ENCODE measurements around the gene TCERG1L.
"Not testable (repeated sequence)": the region's sequence is repeated elsewhere in the genome, so short reads cannot be mapped to it uniquely, and the experiment has no call there.

Gene TCERG1L

DNA sequence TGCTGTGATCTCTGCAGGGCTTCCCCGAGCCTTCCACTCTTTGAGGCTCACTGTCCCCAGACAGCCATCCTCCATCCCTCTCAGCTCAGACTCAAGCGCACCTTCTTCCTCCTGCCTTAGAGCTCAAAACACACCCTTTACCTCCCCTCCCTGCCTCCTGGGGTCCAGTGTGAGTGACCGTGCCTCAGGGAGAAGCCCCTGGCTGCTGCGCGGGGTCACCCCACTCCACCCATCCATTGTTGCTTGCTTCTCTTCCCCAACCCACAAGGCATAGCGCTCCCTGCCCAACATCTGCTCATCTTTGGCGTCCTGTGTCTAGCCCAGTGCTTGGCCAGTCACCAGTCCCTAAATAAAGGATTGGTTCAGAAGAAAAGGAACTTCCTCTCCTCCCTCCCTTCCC lies 170.3 kb downstream of the TCERG1L start:
- no peak for DNase-seq

DNA sequence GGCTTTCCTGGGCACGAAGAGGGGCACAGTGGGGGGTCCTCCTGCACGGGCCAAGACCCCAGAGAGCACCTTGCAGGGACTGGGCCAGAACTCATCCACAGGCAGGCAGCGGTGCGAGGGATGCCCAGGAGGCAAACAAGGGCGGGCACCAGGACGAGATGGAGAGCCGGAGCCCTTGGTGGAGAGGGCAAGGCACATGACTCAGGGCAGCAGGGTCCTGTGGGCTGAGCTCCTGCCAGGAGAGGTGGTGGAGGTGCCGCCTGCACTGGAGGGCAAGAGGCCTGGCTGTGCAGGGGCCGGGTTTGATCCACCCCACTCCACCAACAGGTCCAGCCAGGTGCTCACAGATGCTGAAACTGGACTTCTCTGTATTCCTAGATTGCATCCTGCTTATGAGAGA lies 170.9 kb downstream of the TCERG1L start:
- DNase-seq: no peak

DNA sequence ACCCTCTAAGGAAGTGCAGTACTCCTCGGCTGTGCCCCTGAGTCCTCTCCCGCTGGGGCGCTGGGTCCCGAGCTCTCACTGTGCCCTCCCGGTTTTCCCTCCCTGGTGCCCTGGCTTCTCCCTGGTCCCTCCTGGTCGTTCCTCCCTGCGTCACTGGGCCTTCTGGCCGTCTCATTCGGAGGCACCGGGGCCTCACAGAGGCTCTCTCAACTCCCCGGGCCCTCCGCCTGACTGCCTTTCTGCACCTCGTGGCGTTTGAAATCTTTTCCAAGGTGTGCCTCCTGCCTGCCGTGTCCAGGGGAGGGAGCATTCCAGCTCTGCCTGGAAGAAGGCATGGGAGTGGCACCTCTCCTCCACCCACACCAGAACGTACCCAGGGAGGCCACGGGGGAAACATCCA lies 174.3 kb downstream of the TCERG1L start:
- no peak for DNase-seq

DNA sequence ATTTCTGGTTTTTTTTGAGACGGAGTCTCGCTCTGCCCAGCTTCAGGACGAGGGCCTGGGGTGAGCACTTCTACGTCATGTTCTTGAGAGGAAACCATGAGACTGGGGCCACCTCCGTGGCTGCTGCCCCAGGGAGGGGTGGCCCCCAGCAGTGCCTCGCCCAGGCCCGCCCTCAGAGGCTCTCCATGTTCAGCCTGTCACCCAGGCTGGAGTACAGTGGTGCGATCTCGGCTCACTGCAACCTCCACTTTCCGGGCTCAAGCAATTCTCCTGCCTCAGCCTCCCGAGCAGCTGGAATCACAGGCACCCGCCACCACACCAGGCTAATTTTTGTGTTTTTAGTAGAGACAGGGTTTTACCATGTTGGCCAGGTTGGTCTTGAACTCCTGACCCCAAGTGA lies 175.2 kb downstream of the TCERG1L start:
- not testable (repeated sequence) for DNase-seq

DNA sequence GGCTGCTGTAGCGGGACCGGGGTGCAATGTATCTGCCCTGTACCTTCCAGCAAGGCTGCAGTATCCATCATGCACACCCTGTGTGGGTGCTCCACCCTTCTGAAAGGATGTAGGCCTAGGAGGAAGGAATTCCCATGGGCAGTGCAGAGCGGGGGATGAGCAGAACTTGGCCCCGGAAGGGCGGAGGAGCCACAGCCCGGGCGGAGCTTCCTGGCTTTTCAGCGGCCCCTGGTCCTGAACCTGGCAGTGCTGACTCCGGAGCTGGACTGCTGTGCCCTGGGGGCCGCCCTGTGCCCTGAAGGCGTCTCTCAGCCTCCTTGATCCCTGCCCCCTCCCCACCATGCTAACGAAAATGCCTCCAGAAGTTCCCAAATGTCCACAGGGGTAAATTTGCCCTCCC lies 175.8 kb downstream of the TCERG1L start:
- DNase-seq: no peak

DNA sequence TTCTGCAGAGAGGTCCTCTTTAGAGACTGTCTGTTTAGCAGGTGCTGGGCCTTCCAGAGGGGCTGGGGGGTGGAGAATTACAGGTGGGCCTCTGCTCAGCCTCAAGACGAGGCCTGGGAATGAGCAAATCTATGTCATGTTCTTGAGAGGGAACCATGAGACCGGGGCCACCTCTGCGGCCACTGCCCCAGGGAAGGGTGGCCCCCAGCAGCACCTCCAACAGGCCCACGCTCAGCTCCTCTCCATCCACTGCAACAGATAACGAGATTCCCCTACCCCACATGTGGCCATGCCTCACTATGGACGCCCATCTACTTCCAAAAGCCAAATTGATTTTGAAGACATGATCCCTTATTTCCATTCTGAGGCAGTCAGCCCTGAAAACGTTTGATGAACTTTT lies 176.9 kb downstream of the TCERG1L start:
- no peak for DNase-seq

DNA sequence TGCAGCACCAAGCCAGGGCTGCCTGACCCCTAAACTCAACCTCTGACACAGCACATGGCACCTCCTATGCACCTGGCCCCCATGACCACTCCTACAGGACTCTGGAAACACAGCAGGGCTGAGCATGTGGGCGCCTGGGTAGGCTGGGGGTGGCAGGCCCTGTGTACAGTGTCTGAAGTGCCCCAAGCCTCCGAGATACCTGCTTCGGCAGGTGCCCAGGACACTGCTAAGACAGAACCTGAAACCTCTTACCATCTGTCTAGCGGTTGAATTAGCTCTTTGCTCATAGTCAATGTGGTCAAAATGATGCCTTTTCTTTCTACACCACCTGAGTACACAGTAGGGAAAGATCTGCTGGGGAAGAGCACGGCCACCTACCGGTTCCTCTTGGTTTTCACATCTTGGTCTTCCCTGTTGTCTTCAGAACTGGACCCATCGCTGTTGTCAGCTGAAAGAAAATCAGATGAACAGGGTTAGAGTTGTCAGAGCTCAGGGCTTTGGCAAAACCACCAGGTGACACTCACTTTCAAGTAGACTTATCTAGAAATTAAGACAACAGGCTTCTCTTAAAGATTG lies 177.4 kb downstream of the TCERG1L start:
- no peak for DNase-seq

DNA sequence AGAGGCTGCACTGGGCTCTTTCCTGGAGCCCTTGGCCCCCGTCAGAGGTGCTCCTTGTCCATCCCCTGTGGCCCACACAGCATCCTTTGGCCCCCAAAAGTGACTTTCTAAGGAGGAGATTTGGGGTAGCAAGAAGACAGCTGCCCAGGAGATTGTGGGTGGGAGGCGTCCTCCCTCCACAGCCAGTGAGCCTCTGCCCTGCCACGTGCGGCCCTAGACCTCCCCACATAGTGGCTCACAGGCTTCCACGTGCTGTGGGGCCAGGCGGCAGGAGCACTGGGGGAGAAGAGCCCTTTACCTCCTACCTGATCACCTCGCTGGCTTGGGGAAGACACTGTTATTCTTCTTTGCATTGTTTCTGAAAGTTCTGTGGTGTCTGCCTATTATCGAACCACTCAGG lies 178.8 kb downstream of the TCERG1L start:
- no peak for DNase-seq

DNA sequence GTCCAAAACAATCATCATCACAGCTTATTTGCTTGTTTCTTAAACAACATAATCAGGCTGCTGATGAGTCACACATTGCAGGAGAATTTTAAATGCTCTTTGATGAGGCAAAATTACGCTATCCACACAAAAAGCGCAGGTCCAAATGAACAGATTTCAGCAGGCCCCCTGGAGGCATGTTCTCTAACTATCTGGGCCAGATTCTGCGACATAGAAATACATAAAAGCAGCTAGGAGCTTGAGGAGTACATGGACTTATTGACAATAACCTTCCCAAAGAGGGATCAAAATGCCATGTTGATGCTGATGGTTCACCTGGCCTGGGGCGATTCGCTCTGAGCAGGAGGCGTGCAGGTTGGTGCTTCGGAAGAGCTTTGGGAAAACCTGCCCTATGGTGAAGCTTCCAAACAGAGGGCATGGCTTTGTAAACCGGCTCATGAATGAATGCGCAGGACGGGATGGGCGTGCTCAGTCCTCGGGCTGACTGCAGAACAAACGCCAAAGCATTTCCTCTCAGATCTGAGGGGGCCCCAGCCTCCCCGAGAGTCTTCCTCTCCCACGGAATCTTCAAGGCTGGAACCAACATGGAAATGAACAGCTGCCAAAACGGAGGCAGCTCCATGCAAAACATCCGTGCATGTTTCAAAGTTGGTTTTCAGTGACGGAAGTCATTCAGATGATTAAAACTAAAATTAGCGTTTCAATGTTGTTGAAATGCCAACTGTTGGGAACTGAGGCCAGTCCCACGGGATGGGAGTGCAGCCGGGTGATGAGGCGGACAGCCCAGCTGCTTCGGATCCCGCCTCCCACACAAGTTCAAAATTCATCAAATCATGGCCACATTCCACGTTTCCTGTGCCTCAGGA lies 179.6 kb downstream of the TCERG1L start:
- no peak for DNase-seq

DNA sequence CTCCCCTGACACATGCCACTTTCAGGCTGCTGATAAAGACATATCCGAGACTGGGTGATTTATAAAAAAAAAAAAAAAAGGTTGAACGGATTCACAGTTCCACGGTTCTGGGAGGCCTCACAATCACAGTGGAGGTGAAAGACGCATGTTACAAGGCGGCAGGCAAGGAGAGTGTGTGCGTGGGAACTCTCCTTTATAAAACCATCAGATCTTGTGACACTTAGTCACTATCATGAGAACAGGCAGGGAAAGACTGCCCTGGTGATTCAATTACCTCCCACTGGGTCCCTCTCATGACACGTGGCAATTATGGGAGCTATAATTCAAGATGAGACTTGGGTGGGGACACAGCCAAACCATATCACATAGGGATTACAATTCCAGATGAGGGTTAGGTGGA lies 181.5 kb downstream of the TCERG1L start:
- DNase-seq: no peak

DNA sequence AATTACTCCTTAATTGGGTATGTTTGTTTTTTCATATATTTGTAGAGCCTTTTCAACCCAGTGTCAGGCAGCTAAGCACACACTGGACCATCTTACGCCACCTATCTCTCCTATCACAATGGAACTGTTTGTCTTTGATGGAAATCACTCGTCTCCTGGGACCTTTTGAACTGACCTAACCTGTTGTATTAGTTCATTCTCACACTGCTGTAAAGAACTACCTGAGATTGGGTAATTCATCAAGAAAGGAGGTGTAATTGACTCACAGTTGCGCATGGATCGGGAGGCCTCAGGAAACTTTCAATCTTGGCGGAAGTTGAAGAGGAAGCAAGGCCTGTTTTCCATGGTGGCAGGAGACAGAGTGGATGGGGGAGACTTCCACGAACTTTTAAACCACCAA lies 182.0 kb downstream of the TCERG1L start:
- no peak for DNase-seq

DNA sequence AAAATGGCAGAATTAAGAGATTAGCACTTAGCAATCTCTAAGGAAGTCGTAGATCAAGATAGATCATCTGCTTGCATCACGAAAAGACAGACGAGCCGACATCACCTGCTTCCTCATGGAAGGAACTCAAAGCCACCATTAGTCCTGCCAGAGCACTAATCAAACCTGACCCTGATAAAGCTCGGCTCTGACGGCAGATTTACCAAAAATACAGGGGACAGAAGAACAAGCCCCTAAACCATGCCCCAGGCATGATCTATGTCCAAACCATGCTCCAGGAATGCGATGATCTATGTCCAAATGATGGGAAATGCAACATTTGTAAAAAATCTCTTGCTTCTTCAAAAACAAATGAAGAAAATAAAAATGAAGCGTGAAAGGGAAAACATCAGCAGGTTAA lies 182.8 kb downstream of the TCERG1L start:
- no peak for DNase-seq

DNA sequence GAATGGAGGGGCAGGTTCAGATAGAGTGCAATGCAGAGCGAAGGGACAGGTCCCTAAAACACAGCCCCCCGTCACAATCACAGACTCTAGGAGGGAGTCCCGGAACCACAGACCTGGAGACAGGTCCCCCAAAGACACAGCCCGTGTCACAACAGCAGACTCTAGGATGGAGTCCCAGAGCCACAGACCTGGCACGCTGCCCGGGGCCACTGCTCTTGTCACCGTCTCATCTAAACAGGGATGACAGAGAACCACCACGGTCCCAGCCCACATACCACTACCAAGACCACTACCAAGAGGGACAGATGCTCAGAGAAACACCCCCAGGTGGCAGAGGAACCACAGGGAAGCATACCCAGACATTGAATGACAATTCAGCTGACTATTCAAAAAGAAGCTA lies 183.9 kb downstream of the TCERG1L start:
- no peak for DNase-seq

DNA sequence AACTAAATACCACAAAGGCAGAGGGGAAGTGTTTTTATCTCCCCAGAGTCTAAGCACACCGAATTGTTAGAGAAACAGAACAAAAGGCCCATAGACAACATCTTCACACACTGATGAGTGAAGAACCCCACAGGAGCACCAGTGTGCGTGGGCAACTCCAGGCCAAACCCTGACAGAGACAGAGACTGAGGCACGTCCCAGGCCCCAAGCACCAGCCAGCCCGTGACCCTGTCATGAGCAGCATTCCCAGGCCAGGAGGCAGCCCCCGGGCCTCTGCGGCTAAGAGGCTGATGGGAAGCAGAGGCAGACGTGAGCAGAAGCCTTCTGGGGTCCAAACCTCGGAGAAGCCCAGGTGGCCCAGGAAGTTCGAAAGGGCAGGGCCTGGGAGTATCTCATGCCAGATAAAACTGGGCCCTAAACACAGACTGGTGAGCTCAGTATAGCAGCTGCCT lies 184.4 kb downstream of the TCERG1L start:
- DNase-seq: no peak

DNA sequence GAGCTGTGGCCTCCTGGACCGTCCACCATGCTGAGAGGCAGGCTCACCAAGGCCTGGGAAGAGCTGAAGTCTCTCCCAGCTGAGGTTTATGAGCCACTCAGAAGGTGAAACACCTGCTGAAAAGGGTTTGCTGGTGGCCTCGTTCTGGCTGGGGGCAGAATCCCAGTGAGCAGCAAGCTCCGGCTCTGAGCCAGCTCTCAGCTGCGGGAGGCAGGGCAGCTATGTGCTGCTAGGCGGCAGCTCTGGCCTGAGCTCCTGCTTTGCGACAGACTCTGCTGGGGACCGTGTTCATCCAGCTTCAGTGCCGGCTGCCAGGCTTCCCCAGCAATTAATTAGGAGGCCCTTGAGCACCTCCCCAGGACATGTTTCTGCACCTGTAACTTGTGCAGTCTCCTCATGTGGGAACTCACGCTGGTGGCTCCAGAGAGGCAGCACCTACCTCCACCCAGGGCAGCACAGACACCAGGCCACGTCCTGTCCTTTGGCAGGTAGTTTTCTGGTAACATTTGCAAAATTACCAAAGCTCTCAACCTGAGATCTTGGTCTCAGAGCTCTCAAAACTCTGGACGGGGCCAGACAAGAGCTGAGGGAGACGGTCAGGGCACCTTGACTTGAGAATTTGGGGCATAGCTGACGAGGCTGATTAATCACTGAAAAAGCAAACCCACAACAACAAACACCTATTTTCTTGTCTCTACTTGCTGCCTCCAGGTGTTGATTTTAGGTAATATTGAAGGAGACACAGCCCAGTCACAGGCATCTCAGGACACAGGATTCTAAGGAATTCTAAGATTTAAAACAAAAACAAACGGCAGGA lies 185.0 kb downstream of the TCERG1L start:
- peak in 1 of 2 donors; percentile 18 for DNase-seq

DNA sequence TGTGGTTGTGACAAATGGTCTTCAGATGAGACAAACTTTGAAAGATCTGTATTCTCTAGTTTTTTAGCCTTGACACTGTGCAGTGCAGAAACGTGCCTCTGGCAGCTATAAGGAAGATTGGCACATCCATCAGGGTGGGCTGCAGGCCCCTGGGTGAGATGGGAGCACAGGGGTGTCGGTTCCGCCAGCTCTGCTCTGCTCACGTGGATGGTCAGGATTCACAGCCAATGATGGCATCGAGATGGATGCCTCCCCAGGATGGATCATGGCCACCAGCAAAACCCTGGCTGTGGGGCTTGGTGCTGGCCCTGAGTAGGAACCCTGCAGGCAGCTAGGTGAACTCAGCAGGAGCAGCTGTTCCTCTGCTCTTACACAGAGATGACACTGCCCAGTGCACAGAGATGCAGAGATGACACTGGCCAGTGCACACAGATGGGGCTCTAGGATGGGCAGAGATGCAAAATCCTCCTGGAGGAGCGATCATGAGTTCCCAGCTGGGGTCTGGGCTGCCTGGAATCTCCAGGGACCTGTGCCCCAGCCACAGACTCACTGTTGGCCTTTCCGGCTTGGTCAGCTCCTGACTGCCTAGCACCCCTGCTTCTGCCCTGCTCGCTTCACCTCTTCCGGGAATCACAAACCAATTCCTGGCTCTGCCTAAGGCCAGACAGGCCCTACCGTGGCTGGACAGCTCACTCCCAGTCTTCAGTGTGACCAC lies 185.9 kb downstream of the TCERG1L start:
- DNase-seq: no peak

DNA sequence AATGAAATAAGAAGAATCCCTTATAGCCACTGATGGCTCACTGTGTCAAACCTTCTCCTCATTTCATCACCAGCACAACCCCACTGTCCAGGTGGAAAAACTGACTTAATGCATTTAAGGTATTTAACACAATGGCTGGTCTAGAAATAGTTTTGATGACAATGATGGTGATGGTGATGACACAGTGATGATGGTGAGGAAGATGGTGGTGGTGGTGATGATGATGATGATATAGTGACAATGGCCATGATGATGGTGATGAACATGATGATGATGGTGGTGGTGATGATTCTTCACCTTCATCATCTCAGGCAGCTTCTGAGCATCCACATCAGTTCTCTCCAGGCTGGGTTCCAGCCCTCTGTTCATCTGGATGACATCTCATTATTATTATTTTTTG lies 186.6 kb downstream of the TCERG1L start:
- no peak for DNase-seq

DNA sequence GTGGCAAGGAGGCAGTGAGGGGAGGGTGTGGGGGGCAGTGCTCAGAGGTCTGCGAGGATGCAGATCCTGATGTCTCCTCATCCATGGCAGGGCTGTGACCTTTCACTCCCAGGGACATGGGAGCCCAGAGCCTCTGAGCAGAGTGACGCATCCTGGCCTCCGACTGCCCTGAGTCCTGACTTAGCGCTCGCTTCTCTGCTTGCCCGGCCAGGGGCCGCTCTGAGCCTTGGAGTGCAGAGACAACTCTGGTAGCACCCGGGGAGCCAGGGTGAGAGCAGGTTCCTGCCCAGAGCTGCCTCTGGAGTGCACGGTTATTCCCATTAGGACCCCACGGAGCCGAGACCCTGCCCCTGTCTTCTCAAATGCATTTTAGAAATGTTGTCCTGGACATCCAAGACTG lies 188.0 kb downstream of the TCERG1L start:
- DNase-seq: no peak

DNA sequence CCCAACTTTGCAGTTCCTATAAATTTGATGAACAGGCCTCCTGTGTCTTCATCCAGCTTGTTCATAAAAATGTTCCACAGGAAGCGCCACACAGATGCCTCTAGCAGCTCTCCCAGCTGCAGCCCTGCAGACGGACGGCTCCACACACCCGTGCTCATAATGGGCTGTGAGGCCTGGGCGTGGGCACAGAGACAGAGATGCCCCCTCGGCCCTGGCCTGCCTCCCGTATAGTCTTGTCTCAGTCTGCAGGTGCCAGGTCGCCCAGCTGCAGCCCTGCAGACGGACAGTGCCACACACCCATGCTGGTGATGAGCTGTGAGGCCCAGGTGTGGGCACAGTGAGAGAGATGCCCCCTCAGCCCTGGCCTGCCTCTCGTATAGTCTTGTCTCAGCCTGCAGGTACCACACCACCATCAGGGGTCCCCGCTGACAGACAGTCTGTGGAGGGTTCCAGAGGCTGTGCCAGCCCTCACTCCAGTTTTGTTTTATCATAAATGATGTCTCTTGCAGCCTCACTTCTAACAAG lies 189.9 kb downstream of the TCERG1L start:
- no peak for DNase-seq

DNA sequence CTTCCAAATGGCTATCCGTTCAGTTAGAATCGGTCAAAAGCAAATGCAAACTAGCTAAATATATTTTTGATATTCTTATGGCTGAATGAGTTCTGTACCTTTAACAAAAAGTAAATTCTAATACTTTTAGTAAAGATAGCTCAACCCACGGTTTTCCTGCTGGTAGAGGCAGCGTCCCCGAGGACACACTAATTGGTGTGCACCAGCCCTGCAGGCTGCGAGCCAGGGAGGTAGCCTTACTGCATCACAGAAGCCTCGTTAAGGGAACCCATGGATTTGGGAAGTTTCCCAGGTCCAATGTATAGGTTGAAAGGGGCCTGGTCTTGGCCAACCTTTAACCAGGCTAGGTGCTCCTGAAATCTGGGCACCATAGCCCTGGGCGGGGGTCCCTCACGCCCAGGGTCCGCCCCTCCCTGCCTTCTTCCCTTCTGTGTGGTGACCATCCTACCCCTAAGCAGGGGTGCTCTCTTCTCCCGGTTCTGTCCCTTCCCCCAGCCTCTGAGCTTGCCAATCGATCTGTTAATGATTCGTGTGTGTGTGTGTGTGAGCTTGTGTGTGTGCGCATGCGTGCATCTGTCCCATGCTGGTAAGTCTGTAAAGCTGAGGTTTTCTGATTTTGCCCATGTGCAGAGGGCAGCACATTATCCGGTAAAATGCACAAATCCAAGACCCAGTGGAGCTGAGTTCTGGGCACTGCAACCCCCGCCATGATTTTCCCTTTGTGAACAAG lies 191.7 kb downstream of the TCERG1L start:
- no peak for DNase-seq

DNA sequence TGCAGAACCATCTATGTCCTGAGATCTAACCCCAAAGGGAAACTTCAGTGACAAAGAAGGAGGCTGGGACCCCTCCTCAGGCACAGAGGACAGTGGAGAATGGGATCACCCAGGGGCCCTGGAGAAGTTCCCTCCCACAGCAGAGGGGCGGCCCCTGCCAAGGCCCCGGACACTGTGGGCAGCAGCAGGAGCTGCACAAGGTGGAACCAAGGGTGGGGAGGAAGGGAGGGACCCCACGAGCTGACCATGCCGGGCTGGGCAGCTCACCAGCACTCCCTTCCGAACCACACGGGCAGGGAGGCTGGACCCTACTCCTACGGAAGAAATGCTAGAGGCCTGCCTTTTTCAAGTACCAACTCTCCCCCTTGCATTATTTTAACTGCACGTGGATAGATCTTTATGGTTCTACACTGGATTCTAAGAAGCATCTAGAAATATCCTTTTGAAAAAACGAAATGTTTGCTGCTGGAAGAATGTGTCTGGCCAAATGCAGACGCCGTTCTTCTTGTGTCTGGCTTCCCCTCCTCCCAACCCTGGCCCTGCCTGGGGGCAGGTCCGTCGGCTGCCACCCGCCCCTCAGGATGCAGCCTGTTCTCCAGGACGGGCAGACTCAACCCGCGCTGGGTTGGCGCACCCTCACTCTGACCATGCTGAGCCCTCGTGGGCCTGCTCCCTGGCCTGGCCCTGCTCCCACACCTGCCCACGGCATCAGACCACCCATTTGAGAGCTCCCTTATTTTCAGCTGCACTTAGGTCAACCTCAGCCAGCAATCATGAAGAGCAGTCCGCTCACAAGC lies 193.9 kb downstream of the TCERG1L start:
- no peak for DNase-seq

Measured in hippocampal formation (tissue), 2 donors.